IPS-11a (cell line): ENCODE data around the gene GNL3.
"Not testable (repeated sequence)": the region's sequence is repeated elsewhere in the genome, so short reads cannot be mapped to it uniquely, and the experiment has no call there.

Source experiments
- H3K4me3 ChIP-seq: one replicate; pipeline ENCODE4 v1.5.1; 2013; ENCODE audit warnings: low read depth, low read length, control low read depth

Gene GNL3

DNA sequence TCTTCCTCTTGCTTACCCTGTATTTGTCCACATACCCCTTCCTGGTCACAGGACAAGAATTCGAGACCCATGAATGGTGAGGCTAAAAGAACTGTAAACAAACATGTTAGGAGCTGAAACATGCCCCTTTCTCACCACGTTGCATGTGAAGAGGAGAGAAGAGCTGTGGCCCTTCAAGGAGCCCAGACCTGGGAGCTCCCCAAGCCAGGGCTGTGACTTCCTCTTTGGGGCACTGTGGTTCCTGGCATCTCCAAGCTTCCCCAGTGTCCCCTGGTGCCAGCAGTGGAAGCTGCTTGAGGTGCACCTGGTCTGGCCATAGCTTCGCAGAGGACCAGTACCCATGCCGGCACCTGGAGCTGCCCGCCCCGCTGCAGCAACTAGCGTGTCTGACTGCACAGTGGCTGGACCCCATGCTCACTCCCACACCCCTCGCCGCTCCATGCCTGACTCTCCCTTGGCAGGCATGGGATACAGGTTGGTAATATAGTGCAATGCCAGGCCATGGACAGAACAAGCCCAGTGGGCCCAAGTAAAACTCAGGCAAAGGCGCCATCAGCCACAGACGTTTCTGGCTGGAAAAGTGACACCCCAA, 30.0 kb downstream of the GNL3 start:
- H3K4me3 ChIP-seq, result no peak overlapping the region

DNA sequence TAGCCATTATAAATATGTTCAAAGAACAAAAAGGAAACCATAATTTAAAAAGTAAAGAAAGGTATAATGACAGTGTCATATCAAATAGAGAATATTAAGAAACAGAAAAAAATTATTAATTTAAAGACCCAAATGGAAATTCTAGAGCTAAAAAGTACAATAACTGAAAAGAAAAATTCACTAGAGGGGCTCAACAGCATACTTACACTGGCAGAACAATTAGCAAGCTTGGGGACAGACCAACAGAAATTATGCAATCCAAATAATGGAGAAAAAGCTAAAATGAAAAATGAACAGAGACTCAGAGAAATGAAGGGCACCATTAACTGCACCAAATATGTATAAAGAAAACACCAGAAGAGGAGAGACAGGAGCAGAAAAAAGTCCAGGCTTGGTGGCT, 33.8 kb downstream of the GNL3 start:
- H3K4me3 ChIP-seq, result no peak overlapping the region

- H3K4me3 ChIP-seq, result no peak overlapping the region
These were observed 35.3 kb downstream of the GNL3 start for GRCh38 chr3:52721002-52721729.

GRCh38 chr3:52721730-52722008, 35.8 kb downstream of the GNL3 start:
- H3K4me3 ChIP-seq, result no peak overlapping the region

GRCh38 chr3:52722491-52722890, 36.7 kb downstream of the GNL3 start:
- H3K4me3 ChIP-seq, result no peak overlapping the region

GRCh38 chr3:52723935-52724334, 38.1 kb downstream of the GNL3 start:
- H3K4me3 ChIP-seq, result no peak overlapping the region

DNA sequence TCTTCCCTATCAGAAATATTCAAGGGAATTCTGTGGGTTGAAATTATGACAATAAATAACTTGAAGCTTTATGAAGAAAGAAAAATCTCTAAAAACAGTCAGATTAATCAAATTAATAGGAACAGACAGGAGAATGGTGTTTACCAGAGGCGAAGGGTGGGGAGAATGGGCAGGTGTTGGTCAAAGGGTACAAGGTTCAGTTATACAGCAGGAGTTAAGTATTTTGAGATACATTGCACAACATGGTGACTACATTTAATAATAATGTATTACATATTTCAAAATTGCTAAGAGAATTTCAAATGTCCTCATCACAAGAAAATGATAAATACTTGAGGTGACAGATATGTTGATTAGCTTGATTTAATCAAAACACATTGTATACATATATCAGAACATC, 38.7 kb downstream of the GNL3 start:
- H3K4me3 ChIP-seq, result no peak overlapping the region

- H3K4me3 ChIP-seq, result not testable (repeated sequence)
These were observed 42.9 kb downstream of the GNL3 start for GRCh38 chr3:52728753-52729152.

GRCh38 chr3:52730681-52731080, 44.8 kb downstream of the GNL3 start:
- H3K4me3 ChIP-seq, result no peak overlapping the region

DNA sequence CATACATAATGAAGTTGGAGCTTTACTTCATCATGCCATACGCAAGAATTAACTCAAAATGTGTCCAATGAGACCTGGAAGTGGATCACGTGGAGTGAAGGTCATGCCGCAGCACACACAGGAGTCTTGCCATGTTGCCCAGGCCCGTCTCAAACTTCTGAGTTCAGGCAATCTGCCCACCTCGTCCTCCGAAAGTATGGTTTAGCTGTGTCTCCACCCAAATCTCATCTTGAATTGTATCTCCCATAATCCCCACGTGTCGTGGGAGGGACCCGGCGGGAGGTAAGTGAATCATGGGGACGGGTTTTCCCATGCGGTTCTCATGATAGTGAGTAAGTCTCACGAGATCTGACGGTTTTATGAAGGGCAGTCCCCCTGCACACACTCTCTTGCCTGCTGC, 45.8 kb downstream of the GNL3 start:
- no peak overlapping the region for H3K4me3 ChIP-seq

- H3K4me3 ChIP-seq, result no peak overlapping the region
These were observed 47.5 kb downstream of the GNL3 start for GRCh38 chr3:52733256-52733891.

GRCh38 chr3:52739730-52740129, 53.9 kb downstream of the GNL3 start:
- no peak overlapping the region for H3K4me3 ChIP-seq

- no peak overlapping the region for H3K4me3 ChIP-seq
These were observed 56.7 kb downstream of the GNL3 start for GRCh38 chr3:52742418-52743041.

GRCh38 chr3:52743152-52743551, 57.3 kb downstream of the GNL3 start:
- no peak overlapping the region for H3K4me3 ChIP-seq

DNA sequence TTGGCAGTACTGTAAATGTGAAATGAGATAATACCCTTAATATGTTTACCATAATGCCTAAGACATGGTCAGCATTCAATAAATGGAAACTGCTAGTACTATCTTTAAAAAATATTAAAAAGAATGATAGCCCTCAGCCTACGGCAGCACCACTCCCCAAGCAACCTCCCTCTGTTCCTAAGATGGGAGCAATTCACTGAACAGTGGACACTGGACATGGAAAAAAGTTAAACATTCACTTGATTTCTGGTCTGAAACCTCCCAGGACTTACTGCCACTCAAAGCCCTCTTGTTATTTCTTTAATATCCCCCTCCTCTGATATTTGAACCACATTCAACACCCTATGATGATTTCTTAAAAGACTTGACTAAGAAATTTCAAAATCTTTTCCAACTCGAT, 57.9 kb downstream of the GNL3 start:
- H3K4me3 ChIP-seq, result no peak overlapping the region
